DMS114 treated with DMSO at 0.1 percent for 48 hours (cell line): Measurements from ENCODE around the gene COL8A2.

ENCODE experiments used
- DNase-seq: peaks from one replicate; lab custom pipeline; 2025; ENCODE audit not compliant: unreplicated experiment; lab: John Stamatoyannopoulos, UW

The COL8A2 gene

DNA sequence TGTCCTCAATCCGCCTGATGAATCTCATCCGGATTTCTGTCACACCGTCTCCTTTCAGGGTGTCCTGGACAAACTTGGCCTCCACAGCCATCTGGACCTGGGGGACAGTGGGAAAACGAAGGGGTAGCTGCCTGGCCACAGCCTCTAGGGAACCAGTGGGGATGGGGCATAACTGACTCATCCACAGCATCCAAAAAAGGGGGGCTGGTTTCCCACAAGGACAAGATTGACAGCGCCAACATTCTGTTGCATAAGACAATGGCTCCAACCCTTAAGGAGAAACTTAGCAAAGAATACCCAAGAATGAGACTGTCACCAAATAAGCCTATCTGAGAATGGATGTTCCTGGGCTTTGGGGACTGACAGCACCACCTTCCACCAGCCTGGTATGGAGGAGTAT lies 12.2 kb upstream of the COL8A2 start:
- no peak for DNase-seq

DNA sequence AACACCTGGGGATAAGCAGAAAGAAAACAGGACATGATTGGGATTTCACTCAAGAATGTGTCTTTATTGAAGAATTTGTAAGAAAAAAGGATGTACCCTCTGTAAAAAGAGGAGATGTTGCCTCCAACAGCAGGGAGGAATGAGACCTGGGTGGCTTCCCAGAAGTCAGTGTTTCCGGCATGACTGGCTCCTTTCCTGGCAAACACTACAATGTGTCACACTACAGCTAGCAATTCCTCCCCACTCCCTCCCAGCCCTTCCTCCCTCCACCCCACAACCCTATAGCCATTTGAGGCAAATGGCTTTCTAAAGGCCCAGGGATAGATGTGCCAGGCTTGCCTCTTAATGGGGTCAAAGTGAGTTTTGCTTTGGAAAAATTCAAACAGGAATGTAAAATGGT lies 11.5 kb upstream of the COL8A2 start:
- DNase-seq, result no peak

DNA sequence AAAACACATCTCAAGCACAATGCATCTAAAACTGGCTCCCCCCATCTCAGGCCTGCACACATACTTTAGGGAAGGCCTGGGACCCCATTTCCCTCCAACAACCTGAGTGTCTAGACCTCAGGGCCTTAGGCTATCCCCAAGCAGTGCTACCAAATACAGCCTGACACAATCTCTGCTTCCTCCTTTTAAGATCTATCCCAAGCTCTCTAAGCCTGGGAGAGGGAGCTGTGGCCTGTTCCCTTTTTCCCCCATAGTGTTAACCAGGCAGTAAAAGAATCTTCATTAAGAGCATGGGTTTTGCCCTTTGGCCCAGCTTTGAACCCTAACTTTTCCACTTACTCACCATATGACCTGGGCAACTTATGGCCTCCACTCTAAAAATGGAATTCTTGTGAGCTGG lies 10.8 kb upstream of the COL8A2 start:
- no peak for DNase-seq

- no peak for DNase-seq
Measured at GRCh38 chr1:36135330-36135667, 10.3 kb upstream of the COL8A2 start.

DNA sequence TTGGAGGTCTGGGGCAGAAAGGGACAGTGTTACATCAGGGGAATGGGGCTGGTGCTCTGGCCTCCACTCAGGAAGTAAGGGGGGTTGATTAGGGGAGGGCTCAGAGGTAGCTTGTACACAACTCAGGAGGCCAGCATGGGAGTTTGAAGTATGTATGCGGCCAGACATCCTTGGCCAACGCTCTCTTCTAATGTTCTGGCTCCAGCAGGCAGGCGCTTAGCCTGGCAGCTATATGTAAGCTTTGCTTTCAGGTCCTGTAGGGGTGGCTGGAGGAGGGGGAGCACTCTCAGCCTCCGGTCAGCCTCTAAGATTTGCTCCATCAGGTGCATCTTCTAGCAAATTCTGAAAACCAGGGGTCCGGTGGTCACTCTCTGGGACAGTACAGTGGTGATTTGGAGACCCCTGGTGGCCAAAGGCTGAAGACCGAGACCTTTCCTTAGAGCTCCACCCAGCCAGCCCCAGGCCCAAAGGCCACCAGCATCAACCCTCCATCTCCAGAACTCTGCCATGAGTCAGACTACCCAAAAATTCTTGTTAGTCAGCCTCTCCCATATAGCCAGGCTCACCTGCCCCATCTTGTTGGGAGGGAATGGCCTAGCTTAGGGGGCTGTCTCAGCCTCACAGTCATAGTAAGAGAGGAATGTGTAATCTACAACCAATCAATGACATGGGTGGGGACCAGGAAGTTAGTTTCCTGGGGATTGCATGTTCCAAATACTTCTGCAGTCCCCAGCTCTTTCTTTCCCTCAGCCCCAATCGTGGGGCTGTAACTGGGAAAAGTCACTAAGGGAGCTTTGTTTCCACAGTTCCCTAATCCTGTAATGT lies 9.7 kb upstream of the COL8A2 start:
- DNase-seq, result peak; percentile 57

- no peak for DNase-seq
Measured at GRCh38 chr1:36134031-36134430, 9.0 kb upstream of the COL8A2 start.

GRCh38 chr1:36133484-36133883 lies 8.5 kb upstream of the COL8A2 start:
- DNase-seq, result no peak

GRCh38 chr1:36132029-36132428 lies 7.0 kb upstream of the COL8A2 start:
- no peak for DNase-seq

- no peak for DNase-seq
Measured at GRCh38 chr1:36128905-36129206, 3.8 kb upstream of the COL8A2 start.

GRCh38 chr1:36128126-36128904 lies 3.3 kb upstream of the COL8A2 start:
- DNase-seq, result no peak

- DNase-seq, result no peak
Measured at GRCh38 chr1:36126797-36127500, 1.9 kb upstream of the COL8A2 start.

- no peak for DNase-seq
Measured at GRCh38 chr1:36126005-36126716, 1.1 kb upstream of the COL8A2 start.

DNA sequence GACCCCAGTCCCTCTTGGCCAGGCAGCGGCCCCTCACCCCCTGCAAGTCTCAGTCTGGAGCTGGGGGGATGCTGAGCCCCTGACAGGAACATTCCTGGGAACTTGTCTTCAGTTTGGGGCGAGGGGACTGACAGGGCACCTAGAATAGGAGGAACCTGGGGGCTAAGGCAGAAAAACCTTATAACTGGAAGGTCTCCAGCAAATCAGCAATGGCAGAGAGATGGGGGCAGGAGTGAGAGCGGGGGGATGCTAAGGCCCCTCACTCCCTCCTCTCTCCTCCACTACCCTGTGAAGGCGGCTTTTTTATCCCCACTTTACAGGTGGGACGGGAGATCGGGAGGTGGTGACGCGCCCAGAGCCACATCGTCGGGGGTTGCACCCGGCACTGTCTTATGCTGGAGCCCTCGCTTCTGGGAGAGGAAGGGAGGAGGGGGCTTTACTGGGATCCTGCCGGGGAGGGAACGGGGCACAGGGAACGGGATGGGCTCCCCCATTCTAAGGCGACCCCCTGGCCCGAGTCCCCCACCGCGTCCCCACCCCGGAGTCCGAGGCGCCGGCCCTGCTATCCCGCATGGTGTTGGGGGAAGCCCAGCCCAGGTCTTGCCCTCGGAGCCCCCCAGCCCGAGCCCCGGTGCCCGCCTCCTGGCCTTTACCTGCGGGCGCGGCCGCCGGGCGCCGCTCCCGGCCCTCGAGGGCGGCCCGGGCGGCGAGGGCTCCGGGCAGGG lies 456 bp downstream of the COL8A2 start:
- DNase-seq, result no peak

GRCh38 chr1:36123356-36123755 lies 1.7 kb downstream of the COL8A2 start:
- no peak for DNase-seq

DNA sequence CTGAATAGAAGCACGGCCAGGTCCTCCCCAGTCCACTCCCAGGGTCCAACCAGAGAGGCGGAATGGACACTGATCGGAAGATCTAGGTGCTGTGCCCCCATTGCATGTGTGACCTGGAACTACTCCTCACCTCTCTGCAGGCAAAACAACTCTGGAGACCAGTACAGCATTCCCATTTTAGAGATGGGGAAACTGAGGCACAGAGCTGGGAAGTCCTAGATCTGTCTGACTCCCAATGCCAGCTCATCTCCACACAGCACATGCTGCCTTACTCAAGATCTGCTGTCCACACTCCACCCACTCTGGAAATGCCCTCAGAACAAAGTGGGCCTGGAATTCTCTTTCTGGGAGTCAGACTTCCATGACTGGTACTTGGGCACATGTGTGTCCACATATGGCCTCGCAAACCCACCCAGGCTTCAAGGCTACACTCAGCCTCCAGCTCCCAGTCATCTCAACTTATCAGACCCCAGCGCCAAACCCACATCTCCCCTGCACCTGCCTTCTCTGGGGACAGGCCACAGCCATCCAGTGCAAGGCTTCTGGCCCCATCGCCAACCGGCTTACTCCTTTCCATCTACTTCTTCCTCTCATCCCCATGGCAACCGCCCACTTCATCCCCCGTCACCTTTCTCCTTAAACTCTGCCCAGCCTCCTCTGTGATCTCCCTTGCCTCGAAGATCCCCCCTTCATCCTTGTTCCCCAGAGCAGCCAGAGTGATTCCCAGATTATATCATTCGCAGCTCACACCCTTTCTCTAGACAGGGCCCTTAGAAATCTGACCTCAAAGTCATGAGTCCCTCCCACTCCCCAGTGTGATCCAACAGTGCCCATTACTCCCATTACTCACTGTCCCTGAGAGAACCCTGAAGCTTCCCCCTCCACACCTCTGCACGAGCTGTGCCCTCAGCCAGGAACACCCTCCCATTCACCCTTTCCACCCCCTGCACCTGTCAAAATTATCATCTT lies 2.7 kb downstream of the COL8A2 start:
- no peak for DNase-seq

DNA sequence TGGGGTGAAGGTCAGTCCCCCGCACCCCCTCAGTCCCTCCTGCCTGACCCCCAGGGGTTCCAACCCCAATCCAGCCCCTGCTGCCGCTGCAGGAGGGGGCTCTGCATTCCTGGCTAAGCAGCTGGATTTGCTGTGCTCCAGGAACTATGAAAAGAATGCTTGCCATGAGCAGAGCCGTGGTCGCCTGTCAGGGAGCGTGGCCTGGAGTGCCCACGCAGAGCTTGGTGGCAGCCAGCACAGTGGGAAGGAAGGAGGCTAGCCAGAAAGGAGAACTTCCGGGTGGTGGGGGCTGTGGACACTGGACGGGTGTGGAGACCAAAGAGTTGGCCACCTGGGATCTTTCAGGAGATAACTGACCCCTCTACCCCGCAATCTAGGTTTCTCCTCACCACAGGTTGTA lies 5.6 kb downstream of the COL8A2 start:
- no peak for DNase-seq

DNA sequence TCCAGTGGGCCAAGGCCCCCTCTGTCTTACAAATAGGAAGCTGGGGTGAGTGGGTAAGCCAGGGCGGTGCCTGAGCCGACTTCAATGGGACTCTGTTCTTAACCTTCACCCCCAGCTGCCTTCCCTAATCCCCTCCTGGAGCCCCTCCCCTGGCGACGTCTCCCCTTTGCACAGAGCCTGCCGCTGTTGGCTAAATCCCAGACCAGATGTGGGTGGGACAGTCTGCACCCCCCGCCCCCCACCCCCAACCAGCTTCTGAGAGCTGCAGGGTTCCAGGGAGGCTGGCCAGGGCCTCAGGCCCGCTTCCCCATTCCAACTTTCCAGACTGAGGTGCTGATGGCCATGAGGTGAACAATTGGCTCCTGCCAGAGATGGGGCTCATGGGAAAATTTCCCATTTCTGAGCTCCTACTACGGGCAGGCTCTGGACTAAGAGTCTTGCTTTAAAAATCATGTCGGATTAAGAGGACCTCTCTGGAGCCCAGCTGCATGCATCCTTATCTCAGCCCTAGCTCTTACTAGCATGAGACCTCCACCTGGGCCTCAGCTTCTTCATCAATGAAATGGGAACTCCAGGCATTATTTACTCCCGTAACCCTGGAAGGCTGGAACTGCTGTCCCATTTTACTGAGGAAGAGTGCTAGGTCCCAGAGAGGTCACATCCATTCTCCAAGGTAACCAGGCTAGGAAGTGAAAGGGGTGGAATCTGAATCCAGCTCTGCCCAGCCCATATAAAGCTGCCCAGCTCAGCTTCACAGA lies 6.4 kb downstream of the COL8A2 start:
- DNase-seq, result no peak

DNA sequence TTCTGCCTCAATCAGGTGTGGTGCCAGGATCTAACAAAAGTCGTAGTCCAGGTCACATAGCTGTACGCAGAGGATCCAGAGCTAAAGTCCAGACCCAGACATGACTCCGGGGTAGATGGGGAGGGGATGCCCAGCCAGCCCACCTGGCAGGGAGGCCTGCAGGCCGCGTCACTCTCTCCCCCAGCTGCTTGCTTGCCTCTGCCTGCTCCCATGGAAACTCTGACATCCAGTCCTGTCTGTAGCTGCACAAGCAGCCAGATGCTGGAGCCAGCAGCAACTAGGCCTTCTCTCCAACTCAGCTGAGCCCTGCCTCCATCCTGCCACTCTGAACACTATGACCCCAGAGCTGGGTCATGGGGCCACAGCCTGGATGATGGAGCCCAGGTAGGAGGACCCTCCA lies 8.1 kb downstream of the COL8A2 start:
- DNase-seq, result no peak

GRCh38 chr1:36115931-36116330 lies 9.1 kb downstream of the COL8A2 start:
- no peak for DNase-seq
